Measurements from ENCODE around the gene ZNF511.
"Not testable (repeated sequence)": the region's sequence is repeated elsewhere in the genome, so short reads cannot be mapped to it uniquely, and the experiment has no call there.

ZNF511 gene, protein sequence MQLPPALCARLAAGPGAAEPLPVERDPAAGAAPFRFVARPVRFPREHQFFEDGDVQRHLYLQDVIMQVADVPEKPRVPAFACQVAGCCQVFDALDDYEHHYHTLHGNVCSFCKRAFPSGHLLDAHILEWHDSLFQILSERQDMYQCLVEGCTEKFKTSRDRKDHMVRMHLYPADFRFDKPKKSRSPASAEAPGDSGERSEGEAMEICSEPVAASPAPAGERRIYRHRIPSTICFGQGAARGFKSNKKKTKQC

DNA sequence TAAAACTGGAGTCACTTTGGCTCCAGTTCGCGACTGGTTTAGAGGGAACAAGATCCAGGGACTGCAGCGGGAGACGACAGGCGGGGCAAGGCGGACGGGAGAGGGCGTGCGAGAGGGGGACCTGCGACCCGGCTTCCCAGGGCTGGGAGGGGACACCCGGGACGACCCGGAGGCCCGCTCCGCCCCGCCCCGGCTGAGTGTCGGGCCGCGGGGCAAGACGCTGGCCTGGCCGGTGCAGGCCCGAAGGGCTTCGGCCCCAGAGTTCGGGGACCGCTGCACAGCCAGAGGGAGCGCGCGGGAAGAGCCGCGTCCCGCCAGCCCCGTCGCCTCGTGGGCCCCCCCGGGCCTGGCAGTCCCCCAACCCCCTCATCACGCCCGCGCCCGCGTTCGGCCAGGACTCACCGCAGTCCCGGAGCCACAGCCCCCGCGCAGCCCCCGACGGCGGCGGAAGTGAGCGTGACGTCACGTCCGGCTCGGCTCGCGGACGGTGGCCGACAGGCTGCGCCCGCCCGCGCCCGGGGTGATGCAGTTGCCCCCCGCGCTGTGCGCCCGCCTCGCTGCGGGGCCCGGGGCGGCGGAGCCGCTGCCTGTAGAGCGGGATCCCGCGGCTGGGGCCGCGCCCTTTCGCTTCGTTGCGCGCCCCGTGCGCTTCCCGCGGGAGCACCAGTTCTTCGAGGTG lies at the start of gene ZNF511, which contains the start of gene TUBGCP2:
ZNF511 (plus strand) TSS at position 494 of the 679 bp plus-strand sequence; CDS start at position 524, 30 bp downstream.
TUBGCP2 (minus strand) TSS at position 452 of the 679 bp plus-strand sequence. CDS start 5,931 bp downstream, outside the sequence.
- DNase-seq (ENCODE audit: low spot score) (peak; percentile 87), FAIRE-seq (peak; percentile 81)

DNA sequence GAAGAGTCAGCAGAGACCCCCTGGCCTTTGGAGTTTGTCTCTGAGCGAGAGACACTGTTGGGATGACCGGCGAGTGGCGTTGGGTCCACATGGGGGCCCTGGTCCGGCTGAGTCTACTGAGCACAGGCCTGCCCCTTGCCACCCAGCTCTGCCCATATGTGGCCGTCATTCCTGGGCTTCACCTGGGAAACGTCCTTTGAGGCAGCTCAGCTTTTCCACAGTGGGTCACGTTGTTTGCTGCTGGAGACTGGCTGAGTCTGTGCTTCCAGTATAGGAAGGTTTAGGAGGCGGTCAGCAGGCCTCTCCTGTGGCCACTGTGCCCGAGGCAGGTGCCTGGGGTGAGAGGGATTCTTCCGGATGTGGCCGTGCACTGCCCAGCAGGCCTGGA lies 49.1 kb upstream of the ZNF511 start:
- FAIRE-seq (no peak), DNase-seq (ENCODE audit: low spot score) (no peak)

- no peak for FAIRE-seq
- peak; percentile 48 for DNase-seq (ENCODE audit: low spot score)
These were observed 47.6 kb upstream of the ZNF511 start for GRCh38 chr10:133260895-133261725.

- DNase-seq (ENCODE audit: low spot score): peak; percentile 83
- peak; percentile 23 for FAIRE-seq
These were observed 46.9 kb upstream of the ZNF511 start for GRCh38 chr10:133261726-133262325.

DNA sequence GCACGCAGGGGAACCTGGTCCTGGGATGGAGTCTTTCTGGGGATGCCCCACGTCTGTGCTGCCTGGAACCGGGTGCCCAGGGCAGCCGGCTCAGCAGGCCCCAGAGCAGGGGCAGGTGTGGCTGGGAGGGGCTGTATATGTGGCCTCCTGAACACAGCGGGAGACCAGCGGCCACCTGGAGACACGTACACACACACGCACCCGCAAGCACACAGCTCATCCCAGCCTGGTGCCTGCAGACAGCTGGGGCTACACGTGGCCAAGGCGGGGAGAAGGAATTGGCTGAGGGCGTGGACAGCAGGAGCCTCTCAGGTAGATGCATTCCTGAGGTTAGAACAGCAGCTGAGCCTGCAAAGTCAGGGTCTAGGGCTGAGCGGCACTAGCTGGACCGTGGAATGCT lies 46.0 kb upstream of the ZNF511 start:
- no peak for FAIRE-seq
- no peak for DNase-seq (ENCODE audit: low spot score)

- DNase-seq (ENCODE audit: low spot score) (no peak), FAIRE-seq (no peak)
These were observed 45.0 kb upstream of the ZNF511 start for GRCh38 chr10:133263674-133264073.

GRCh38 chr10:133264461-133264860 lies 44.3 kb upstream of the ZNF511 start:
- no peak for FAIRE-seq
- DNase-seq (ENCODE audit: low spot score): no peak

- not testable (repeated sequence) for DNase-seq (ENCODE audit: low spot score)
- FAIRE-seq: peak; percentile 13
These were observed 43.7 kb upstream of the ZNF511 start for GRCh38 chr10:133265052-133265451.

- DNase-seq (ENCODE audit: low spot score) (no peak), FAIRE-seq (no peak)
These were observed 42.5 kb upstream of the ZNF511 start for GRCh38 chr10:133266056-133266795.

- DNase-seq (ENCODE audit: low spot score) (no peak), FAIRE-seq (no peak)
These were observed 41.4 kb upstream of the ZNF511 start for GRCh38 chr10:133267293-133267692.

GRCh38 chr10:133267829-133268228 lies 40.9 kb upstream of the ZNF511 start:
- no peak for DNase-seq (ENCODE audit: low spot score)
- FAIRE-seq: no peak

DNA sequence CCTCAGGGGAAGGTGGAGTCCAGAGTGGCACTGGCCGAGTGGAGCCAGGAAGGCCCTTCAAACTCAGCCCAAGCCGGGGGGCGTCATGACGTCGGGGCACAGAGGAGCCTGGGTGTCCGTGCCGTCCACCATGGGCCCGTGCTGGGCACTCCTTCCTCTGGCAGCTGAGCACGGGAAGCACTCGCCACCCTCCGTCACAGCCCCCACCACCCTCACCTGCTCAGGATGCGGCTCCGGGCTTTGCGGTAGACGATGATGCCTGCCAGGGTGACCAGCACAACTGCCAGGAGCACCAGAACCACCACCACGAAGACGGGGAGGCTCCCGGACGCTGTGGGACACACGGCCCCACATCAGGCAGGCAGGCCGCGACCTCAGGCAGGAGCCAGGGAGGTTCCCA lies 40.2 kb upstream of the ZNF511 start:
- no peak for FAIRE-seq
- DNase-seq (ENCODE audit: low spot score): no peak

GRCh38 chr10:133269367-133269766 lies 39.3 kb upstream of the ZNF511 start:
- no peak for DNase-seq (ENCODE audit: low spot score)
- no peak for FAIRE-seq

DNA sequence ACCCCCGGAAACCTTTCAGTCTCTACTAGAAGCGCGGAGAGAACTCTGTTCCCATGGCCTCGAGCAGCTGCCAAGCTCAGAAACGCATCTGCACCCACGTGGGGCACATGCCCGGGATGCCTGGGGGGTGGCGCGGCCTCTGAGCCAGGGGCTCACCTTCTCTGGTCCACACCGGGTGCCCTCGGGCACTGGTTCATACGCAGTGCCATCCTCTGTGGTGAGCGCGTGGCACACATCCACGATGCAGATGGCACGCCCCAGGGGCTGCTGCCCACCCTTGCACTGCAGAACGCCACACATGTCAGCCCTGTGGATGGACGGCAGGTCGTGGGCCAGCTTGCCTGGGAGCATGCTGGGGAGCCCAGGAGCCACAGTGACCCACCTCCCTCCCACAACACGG lies 38.5 kb upstream of the ZNF511 start:
- DNase-seq (ENCODE audit: low spot score) (no peak), FAIRE-seq (no peak)

DNA sequence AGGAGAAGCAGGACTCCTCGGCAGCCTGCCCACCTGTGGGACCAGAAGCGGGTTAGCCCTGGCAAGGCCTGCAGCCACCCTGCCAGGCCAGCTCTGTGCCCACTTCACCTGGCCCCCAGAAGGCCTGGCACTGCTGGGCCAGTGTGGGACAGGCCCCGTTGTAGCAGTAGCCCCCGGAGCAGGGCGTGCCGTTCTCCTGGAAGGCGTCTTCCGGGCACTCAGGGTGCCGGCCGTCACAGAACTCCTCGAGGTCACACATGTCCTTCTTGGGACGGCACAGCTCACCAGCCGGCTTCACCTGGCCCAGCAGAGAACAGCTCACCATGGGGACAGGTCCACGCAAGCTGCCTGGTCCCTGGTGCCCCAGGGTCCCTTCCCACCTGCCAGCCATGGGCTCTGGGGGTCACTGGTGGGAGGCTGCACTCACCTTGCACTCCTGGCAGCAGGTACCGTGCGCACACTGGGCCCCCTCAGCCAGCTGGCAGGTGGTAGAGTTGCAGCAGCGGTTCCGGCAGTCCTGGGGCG lies 37.9 kb upstream of the ZNF511 start:
- no peak for FAIRE-seq
- DNase-seq (ENCODE audit: low spot score): no peak

- DNase-seq (ENCODE audit: low spot score) (no peak), FAIRE-seq (no peak)
These were observed 37.0 kb upstream of the ZNF511 start for GRCh38 chr10:133271521-133272300.

DNA sequence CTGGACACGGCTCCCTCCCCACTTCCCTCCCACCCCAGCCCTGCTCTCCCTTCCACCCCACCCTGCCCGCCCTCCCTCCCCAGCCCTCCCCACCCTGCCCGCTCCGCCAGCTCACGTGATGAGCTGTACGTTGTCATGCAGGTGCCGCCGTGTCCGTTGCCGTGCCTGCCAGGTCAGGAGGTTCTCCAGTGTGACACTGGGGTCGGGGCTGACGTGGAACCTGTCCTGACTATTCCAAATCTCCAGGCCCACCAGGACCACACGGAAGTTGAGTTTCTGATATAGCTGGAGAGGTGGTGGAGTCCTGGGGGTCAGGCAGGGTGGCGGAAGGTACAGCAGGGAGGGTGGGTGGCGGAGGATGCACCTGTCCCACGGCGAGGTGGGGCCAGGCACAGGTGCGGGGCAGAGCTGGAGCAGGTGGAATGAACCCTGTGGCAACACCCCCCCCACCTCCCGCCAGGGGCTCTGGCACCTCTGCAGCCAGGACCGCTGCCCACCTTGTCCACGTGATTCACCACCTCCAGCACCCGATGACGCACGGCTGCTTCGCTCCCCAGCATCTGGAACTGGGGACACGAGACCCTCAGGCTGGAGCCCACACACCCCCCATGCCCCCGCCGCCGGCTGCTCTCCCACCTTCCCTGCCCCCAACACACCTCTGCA lies 36.3 kb upstream of the ZNF511 start:
- DNase-seq (ENCODE audit: low spot score) (no peak), FAIRE-seq (no peak)

DNA sequence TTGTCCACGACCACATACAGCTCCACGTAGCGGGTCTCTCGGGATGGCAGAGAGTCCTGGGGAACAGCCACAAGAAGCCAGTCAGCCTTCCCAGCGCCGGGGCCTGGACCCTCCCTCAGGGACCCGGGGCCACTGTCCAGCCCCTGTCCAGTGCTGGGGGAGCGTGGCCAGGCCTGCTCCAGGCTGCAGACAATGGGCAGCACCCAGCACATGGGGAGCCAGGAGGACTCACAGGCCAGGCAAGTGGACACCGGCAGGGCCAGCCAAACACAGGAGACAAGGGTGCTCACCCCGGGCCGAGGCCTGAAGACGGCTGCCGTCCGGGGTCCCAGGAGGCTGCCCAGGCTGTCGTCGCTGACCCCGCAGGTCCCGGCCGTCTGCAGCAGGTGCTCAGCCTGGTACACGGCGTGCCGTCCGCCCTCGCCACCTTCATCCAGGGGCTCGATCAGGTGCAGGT lies 35.7 kb upstream of the ZNF511 start:
- FAIRE-seq (no peak), DNase-seq (ENCODE audit: low spot score) (no peak)

DNA sequence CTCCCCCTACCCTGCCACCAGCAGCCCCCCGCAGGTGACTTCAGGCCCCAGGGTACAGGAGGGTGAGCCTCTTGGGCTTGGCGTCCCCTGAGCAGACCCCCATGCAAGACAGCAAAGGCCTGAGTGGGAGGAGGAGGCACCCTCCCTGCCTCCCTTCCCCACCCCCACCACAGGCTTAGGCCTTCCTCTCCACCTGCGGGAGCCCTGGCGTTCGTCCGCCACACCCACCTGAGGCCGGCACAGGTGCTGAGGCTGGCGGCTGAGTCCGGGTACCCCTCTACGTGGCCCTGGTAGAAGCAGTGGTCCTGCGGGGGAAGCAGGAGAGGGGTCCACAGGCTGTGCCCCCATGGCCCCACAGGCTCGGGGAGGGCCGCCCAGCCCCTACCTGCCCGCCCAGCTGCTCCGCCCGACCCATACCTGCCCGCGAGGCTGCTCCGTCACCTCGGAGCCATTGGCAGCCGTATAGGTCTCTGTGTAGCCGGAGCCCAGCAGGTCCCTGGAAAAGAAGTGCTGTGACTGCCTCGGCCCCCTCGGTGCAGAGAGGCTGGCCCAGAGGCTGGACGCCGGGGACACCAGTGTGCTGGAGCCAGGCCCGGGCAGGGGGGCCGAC lies 35.1 kb upstream of the ZNF511 start:
- no peak for FAIRE-seq
- no peak for DNase-seq (ENCODE audit: low spot score)

Data from urothelium cell line (cell line).